ENCODE measurements around the gene GPC6.

- TF ChIP-seq POLR2AphosphoS5 (IDR thresholded peaks at IDR 0.05) (no peak), CTCF (IDR thresholded peaks at IDR 0.05; ENCODE audit: poor library complexity, severe bottlenecking) (no peak), RAD21 (conservative IDR thresholded peaks at IDR 0.05) (no peak), EZH2 (IDR thresholded peaks at IDR 0.05; ENCODE audit: borderline replicate concordance, insufficient read depth, low read length, poor library complexity, severe bottlenecking) (no peak)
These were observed 99.0 kb downstream of the GPC6 start for GRCh38 chr13:93325303-93326233.

Measured in neural cell (in vitro differentiated cells).